GM18873 (cell line): ENCODE results near the gene WASHC3.
"Not testable (repeated sequence)": the region's sequence is repeated elsewhere in the genome, so short reads cannot be mapped to it uniquely, and the experiment has no call there.

ENCODE experiments used
- ATAC-seq: cut with Tn5 transposase; IDR thresholded peaks from one replicate; pipeline ENCODE4 v1.9.1; 2021; ENCODE audit warnings: mild to moderate bottlenecking, moderate library complexity, moderate number of reproducible peaks; ENCODE audit not compliant: unreplicated experiment, low FRiP score

The WASHC3 gene

DNA sequence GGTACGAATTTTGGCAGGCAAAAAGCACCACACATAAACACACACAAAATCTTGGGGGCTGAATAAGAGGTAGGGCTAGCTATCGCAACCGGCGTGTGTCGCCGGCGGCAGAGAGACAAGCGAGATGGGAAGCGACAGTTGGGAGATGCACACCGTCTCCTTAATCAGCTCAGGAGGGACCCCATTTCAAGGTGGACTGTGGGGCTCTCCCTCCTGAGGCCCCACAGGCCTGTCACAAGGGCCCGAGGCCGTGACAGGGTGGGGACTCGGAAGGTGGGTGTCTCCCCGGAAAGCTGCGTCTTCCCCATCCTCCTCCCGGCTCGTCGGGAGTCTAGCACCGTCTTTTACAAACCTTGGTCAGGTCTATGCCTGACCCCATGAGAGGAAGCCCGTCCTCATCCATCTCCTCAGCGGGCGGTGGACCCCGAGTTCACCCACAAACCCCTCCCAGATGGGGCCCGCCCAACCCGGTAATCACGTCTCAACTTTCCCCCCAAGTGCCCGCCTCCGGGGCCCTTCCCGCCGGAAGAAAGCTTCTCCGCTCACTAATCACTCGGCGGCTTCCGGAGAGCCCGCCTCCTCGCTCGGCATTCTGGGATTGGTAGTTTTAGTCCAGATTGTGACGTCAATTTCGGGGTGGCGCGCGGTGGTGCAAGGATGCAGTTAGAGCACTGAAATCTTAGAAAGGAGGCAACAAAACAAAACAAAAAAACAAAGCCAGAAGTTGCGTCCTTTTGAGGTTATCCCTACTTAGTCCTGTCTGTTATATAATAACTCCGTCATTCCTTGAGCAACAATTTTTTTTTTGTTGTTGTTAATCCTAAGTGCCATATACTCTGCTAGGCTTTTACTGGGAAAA lies at the start of gene WASHC3:
Gene WASHC3, minus strand, starts transcription at position 432 of the 859 bp plus-strand sequence. Its CDS starts 29 bp downstream, at position 403.
- ATAC-seq: peak; percentile 94

DNA sequence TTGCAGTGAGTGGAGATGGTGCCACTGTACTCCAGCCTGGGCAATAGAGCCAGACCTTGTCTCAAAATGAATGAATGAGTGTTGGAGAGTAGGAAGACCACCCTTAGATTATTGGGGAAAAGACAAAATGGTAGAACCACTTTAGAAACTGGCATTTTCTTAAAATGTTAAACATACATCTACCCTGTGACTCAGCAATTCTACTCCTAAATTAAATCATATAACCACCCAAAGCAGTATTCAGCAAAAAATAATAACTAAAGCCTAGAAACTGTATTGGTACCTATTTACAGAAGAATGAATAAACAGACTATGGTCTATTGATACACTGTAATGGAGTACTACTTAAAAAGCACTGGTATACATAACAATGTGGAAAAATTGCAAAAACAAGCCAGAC lies 49.0 kb upstream of the WASHC3 start:
- no peak for ATAC-seq

- ATAC-seq: no peak
Measured at GRCh38 chr12:102107970-102108369, 46.2 kb upstream of the WASHC3 start.

GRCh38 chr12:102106905-102107304 lies 45.1 kb upstream of the WASHC3 start:
- ATAC-seq: no peak

GRCh38 chr12:102096855-102097254 lies 35.1 kb upstream of the WASHC3 start:
- ATAC-seq: no peak

- peak; percentile 59 for ATAC-seq
Measured at GRCh38 chr12:102095677-102096263, 34.0 kb upstream of the WASHC3 start.

DNA sequence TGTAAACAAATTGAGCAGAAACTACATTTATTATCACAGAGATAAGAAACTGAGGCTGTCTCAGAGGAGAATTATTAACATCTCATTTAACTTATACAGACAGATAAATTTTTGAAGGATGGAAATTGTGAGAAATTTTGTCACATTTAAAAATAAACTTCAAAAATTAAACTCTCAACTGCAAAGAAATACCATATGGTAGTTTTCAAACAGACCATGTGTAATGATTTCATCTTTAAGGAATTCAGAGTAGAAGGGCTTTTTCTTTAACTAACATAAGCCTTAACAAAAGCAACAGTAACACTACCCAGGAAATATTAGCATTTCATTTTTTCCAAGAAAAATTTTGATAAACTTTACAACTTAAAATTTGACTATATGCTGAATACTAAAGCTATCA lies 31.5 kb upstream of the WASHC3 start:
- no peak for ATAC-seq

DNA sequence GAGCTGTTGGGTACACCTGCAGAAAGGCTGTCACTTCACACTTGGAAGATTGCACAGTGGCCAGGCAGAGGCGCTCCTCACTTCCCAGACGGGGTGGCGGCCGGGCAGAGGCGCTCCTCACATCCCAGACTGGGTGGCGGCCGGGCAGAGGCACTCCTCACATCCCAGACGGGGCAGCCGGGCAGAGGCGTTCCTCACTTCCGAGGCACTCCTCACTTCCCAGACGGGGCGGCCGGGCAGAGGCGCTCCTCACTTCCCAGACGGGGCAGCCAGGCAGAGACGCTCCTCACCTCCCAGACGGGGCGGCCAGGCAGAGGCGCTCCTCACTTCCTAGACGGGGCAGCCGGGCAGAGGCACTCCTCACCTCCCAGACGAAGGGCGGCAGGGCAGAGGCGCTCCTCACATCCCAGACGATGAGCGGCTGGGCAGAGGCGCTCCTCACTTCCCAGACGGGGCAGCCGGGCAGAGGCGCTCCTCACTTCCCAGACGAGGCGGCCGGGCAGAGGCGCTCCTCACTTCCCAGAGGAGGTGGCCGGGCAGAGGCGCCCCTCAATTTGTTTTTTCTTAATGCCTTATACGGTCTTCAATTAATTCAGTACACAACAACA lies 27.5 kb upstream of the WASHC3 start:
- ATAC-seq: not testable (repeated sequence)

DNA sequence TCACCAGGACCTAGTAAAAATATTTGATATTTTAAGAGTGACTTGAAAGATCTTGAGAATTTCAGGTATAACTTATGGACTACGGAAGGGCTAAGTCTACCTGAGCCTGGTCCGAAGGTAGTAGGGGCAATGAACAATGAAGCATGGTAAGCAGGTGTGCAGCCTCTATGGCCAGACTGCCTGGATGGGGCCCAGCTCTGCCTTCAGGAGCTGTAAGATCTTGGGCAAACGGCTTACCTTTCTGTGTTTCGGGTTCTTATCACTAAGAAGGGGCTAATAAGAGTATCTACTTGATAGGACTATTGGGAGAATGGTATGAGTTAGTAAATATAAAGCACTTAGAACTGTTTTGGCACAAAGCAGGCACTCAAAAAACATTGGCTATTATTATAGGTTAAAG lies 19.1 kb upstream of the WASHC3 start:
- no peak for ATAC-seq

GRCh38 chr12:102072092-102072491 lies 10.3 kb upstream of the WASHC3 start:
- ATAC-seq: not testable (repeated sequence)

GRCh38 chr12:102069707-102070106 lies 7.9 kb upstream of the WASHC3 start:
- ATAC-seq: no peak

- no peak for ATAC-seq
Measured at GRCh38 chr12:102067574-102068258, 5.9 kb upstream of the WASHC3 start.

DNA sequence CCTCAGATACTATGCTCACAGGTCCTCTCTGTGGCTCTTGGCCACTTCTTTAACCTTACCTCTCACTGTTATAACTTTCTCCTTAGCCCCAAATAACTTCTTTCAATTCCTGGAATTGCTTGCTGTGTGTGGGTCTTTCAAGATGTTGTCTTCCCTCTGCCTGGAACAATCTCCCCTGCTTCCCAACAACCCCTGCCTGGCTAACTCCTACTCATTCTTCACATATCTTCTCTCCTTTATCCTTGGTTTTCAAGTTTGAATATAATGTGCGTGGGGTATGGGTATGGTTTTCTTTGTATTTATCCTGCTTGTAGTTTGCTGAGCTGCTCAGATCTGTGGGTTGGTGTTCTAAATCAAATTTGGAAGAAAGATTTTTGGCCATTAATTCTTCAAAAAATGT lies 2.7 kb upstream of the WASHC3 start:
- ATAC-seq: no peak

GRCh38 chr12:102063069-102063468 lies 1.3 kb upstream of the WASHC3 start:
- no peak for ATAC-seq

DNA sequence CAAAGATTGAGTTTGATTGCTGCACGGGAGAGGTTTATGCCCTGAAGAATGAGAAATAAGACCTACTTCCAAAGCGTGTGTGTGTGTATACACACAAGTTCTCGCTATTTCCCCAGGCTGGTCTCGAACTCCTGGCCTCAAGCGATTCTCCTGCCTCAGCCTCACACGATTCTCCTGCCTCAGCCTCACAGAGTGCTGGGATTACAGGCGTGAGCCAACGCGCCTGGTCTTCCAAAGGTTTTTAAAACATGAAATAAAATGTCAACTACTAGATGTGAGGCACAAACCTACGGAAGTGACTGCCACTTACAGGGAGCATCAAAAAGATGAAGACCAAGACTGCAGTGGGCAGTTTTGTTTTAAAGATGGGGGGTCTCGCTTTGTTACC lies 622 bp upstream of the WASHC3 start:
- no peak for ATAC-seq

DNA sequence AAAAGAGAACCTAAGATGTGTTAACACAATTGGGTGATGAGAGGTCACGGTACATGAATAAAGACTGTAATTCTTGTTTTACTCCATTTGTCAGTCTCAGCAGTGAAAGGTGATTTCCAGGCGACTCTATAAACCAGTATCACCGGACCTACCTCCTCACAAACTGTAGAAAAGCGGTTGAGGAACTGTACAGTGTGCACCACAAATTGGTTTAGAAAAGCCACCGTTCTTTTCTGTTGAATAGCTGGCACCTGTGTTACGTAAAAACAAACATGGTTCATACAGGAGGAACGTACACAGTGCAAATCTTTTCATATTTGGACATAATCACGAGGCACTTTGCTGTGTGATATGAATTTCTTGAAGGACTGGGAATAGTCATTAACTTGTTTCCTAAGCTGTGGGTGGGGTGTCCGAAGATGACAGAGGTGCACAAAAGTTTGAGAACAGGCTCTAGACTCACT lies 663 bp downstream of the WASHC3 start:
- peak; percentile 38 for ATAC-seq

DNA sequence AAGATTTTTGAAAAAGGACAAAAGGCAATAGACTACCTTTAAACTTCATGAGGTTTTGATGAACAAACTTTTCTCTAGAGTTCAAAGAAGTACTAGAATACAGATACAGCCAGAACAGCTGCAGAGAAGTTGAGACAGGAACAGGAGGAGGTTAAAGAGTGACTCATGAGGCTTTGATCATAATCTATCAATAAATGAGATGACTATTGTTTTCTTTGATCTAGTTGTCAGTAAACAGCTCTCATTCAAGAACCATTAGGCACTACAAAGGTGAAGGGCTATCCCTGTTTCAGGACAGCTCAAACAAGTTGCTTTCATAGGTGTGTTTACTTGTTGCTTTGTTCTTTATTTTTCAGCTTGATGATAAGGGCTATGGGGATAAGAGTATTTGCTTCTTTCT lies 2.4 kb downstream of the WASHC3 start:
- no peak for ATAC-seq

DNA sequence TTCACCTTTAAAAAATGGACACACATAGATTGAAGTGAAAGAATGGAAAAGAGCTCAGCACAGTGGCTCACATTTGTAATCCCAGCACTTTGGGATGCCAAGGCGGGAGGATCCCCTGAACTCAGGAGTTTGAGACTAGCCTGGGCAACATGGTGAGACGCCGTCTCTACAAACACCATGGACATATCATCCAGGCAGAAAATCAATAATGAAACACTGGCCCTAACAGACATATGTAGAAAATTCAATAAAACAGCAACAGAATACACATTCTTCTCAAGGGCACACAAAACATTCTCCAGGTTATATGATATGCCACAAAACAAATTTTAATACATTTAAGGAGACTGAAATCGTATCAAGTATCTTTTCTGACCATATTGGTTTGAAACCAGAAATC lies 7.4 kb downstream of the WASHC3 start:
- ATAC-seq: no peak

- ATAC-seq: no peak
Measured at GRCh38 chr12:102053062-102053349, 8.8 kb downstream of the WASHC3 start.

DNA sequence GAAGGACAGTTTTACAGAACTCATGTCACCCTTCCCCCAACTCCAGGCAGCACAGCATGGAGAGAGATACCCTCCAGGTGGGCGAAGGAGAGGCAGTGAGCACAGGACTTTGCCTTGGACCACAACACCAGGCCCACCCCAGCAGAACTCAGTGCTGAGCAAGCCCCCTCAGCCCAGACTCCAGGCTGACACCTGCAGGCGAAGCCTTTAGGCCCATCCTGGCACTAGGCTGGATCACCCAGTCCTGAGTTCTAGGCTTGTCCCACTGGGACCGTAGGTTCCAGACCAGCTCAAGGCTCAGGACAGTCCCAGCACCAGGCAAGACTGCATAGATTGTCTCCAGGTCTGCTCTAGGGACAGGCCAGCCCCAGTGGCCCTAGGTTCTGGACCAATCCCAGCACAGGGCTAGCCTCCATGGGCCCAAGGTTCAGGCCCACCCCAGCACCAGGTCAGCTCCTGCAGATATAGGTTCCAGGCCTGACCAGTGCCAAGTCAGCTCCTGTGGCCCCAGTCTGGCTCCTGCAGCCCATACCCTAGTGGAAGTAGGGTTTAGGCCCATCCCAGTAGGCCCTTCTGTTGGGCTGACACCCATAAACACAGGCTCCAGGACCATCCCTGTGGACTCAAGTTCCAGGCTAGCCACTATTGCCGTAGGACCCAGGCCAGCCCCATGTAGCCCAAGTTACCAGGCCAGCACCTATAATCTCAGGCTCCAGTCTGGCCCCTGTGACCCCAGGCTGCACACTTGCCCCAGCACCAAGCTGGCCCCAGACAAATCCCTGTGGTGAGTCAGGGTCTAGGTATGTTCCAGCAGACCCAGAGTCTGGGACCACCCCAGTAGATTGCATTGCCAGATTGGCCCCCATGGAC lies 9.4 kb downstream of the WASHC3 start:
- no peak for ATAC-seq
